Activated naive CD8-positive, alpha-beta T cell treated with anti-CD3 and anti-CD28 coated beads, Interleukin-2, amount 50 U/mL, for 16 hours (primary cell): ENCODE measurements around the gene GABBR2.

Experiments
- DNase-seq: peaks from one replicate; pipeline ENCODE4 v3.0.0-alpha.2; 2020; ENCODE audit warnings: low read depth, low spot score

The GABBR2 gene

GRCh38 chr9:98570055-98570454 lies 138.7 kb downstream of the GABBR2 start:
- no peak for DNase-seq

- DNase-seq = no peak
Observed at GRCh38 chr9:98569491-98569890, 139.2 kb downstream of the GABBR2 start.

DNA sequence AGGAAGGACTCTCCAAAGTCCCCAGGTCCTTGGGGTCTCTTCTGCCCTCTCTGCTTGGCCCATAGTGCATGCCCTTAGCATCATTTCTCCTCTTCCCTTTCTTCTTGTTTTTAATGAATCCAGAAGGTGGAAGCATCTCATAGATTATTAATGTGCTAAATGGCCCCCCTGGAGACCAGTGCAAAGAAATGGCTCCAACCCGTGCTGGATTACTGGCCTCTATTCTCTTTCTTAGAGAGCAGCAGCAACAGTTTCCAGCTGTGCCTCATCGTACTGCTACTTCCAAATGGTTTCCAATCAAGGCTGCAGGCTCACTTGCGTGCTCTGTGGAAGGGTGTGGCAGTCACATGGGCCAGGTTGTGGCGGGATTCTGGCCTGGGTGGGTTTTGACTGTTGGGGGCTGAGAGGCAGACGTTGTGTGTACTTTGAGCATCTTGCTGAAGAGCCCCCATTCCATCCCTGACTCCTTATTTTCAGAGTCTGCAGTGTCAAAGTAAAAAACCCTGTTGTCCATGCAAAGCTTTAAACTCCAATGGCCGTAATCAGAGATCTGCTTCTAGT lies 139.7 kb downstream of the GABBR2 start:
- DNase-seq = no peak

GRCh38 chr9:98568234-98568908 lies 140.4 kb downstream of the GABBR2 start:
- DNase-seq = no peak

DNA sequence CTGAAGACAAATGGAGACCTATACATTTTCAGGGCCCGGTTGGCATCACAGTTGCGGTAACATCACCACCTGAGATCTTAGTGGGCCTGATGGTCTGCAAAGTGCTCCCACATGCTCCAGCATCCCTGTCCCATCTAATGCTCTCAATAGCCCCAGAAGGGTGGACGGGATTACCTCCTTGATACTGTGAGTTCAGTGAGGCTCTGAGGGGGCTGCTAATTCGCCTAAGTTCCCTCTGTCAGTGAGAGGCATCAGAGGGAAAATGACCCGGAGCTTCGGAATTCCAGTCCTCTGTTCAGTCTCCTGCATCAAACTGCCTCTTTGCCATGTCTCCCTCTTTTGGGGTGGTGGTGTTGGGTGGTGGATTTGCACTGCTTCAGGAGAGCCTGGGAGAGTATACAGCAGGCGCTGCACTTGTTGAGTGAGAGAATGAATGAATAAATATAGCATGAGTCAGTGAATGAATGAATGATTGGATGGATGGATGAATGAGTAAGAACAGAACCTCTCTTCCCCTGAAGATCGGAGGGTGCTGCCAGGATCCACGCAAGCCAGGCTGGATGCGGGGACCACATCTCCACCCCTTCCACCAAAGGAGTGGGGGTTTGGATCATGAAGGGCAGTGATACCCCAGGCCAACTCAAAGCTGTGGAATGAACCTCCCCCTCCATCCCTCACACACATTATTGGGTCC lies 141.0 kb downstream of the GABBR2 start:
- no peak for DNase-seq

DNA sequence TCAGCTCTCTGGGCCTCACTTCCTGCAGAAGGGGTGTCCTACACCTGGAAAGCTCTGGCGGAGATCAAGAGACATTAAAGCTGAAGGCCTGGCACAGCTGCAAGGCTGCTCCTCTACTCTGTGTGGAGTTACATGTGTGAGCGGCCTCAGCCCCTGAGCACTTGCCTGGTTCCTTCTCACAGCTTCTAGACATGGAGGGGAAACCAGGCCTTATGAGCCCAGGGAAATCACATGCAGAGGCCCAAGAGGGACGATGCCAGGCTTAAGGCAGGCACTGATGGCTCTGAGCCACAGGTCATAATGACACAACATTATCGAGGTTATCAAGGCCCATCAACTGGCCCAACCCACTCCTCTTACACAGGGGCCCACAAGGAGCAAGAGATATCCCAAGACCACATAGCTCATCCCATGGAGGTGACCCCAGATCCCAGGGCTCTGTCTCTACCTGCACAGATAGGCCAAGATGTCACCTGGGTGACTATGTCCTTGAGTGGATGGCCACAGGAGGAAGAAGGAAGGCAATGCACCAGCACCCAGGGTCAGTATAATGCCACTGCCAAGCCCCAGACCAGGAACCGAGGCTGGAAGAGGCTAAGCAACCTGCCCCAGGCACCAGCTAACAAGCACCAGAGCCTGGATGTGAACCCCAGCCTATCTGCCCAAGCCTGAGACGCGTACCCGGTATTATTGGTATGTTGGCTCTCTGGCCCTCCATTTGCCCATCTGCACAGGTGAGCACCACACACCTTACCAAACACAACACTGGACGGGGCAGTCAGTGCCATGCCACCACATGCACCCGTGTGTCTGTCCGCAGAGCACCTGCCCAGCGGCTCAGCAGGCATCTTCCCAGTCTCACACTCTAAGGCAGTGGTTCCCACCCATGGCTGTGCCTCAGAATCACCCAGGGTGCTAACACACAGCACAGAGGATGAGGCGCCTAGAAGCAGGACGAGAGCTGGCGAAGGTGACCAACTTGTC lies 143.3 kb downstream of the GABBR2 start:
- DNase-seq = no peak

DNA sequence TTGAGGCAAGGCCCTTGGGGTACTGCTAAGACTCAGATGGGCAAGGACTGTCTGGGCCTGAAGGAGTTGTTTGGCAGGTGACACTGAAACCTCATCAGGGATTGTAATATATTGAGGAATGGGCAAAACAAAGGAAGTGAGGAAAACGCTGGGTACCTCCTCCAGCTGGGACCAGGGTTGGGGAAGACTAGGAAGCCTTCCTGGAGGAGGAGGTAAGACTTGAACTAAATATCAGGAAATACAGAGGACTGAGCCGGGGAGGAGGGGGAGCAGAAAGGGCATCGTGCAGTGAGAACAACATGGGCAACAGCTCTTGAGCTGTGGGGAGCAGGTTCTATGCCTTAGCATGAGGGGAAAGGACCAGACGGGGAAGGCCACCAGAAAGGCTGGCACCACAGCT lies 144.0 kb downstream of the GABBR2 start:
- no peak for DNase-seq

DNA sequence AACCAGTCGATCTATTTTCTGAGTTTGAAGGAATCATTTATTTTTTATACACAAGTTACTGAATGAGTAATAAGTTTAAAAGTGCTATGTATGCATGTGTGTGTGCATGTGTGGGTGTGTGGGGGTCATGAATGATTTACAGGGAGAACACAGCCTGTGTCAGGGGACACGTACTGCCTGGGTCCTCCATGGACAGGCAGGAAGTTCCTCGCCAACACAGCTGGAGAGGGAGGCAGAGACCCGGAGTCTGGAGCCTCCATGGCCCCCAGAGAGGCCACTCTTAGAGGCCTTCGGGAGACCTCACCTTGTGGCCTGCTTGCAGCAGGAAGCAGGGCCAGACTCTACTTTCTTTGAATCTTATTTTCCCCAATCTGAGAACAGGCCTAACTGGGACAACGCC lies 144.7 kb downstream of the GABBR2 start:
- DNase-seq = no peak

DNA sequence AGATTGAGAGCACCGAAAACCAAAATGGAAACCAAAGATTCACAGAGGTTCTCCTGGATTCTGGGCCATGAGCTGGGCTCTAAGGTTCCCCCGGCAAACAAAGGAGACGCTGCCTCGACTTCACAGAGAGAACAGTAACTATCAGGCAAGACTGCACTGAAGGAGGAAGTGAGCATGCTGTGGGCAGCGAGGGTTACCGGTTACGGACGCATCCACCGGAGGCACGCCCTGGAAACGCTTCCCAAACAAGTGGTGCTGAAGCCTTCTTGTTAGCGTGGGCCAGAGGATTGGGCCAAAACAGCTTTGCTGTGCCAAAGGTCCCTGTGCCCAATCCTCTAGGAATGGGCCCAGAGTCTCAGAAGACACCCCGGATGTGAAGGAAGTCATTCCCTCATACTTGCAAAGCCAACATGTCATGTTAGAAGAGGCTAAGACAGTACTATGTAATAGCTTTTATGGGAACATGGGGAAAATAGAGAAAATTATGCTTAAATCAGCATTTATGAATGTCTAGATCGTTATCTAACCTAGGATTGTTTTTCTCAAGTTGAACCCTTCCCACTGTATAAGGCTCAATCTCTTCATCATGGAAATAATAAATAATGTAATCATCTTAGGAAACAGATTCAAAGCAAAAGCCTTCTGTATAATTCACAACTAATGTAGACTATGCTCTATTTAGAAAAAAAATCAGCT lies 145.4 kb downstream of the GABBR2 start:
- DNase-seq = no peak

DNA sequence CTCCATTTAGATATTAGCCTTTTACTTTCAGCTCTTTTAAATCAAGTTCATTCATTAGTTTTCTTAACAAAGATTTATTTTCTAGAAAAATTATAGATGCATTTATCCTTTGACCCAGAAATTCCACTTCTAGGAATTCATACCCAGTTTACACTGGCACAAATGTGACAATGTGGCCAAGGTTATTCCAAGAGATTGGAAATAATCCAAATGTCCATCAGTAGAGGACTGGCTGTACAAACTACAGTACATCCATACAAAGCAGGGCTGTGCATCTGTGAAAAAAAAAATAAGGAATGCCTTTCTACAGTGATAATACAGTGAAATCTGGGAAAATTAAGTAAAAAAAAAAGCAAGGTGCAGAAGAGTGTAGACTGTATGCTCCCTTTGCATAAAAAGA lies 149.2 kb downstream of the GABBR2 start:
- no peak for DNase-seq

GRCh38 chr9:98558575-98558974 lies 150.2 kb downstream of the GABBR2 start:
- DNase-seq = no peak

DNA sequence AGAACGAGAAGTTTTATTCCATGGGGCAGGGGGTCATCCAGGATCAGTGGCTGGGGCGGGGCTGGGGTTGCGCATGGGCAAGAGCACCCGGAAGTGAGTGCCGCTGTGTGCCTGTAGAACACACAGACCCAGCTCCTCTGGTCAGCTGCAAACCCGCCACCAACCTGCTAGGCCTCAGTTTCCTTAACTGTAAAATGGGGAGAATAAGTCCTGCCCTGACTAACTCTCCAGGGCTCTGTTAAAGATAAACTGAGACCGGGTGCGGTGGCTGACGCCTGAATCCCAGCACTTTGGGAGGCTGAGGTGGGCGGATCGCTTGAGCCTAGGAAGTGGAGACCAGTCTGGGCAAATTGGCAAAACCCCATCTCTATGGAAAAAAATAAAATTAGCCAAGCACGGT lies 152.2 kb downstream of the GABBR2 start:
- DNase-seq = no peak

- no peak for DNase-seq
Observed at GRCh38 chr9:98555651-98556465, 152.9 kb downstream of the GABBR2 start.

GRCh38 chr9:98554752-98555151 lies 154.0 kb downstream of the GABBR2 start:
- DNase-seq = no peak

DNA sequence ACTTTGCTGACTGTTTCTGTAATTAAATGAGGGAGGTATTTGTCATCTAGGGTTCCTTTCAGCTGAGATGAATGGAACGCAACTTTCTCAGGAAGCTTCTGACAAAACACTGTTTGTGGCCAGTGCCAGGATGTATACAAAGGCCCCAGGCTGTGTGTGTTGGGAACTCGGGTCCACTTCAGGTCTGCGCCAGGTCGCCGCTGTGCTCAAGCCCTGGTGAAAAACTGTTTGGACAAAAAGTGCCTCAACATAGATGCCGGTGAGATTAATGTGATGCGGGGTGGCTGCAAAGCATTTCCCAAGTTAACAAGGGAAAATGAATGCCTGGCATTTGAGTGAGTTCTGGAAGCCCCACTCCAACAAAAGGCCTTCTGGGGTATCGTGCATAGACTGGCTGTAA lies 156.4 kb downstream of the GABBR2 start:
- DNase-seq = no peak

- DNase-seq = no peak
Observed at GRCh38 chr9:98551511-98552286, 157.0 kb downstream of the GABBR2 start.

DNA sequence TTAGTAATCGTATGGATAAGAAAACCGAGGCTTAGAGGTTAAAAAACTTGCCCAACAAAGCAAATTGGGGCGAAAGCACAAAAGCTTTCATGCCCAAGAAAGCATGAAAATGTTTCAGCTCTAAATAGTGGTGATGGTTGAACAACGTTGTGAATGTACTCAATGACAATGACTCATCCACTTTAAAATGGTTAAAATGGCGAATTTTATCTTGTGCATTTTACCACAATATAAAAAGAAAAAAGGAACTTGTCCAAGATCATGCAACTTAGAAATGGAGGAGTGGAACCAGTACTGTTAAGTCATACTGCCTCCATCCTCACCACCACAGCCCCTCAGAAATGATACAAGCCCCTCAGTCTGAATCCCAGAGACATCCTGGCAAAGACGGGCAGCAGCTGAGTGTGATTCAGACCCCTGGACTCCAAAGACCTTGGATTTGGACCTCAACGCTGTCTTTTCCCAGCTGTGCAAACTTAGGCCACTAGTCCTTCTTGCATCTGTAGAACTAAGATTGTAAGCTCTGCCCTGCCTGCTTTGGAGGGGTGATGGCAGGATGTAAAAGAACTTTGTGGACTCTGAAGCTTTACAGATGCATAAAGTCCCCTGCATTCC lies 158.4 kb downstream of the GABBR2 start:
- DNase-seq = no peak

GRCh38 chr9:98549401-98549800 lies 159.3 kb downstream of the GABBR2 start:
- no peak for DNase-seq

- no peak for DNase-seq
Observed at GRCh38 chr9:98547606-98548005, 161.1 kb downstream of the GABBR2 start.
